Cardiac fibroblast (primary cell): ENCODE data around the gene SYP.

ENCODE experiments used
- DNase-seq, 2 donors: peaks; one replicate each; pipeline versions ENCODE4 v3.0.0 to v3.0.0-alpha.2; 2010; ENCODE audit warnings: low read depth in 2 of 2
- H3K4me3 ChIP-seq, 2 donors: replicated peaks in 1 of 2; 1 replicate in 1 of 2; 2 replicates in 1 of 2; pipeline ENCODE4 v1.5.1; 2011; ENCODE audit warnings: low read depth in 2 of 2, low read length in 2 of 2, mild to moderate bottlenecking in 2 of 2, moderate library complexity in 1 of 2
- TF ChIP-seq, protein P1 (sequence below): IDR thresholded peaks from one replicate; pipeline ENCODE4 v1.5.1; 2011; ENCODE audit warnings: low read depth, mild to moderate bottlenecking, low read length, inconsistent platforms

SYP gene

DNA sequence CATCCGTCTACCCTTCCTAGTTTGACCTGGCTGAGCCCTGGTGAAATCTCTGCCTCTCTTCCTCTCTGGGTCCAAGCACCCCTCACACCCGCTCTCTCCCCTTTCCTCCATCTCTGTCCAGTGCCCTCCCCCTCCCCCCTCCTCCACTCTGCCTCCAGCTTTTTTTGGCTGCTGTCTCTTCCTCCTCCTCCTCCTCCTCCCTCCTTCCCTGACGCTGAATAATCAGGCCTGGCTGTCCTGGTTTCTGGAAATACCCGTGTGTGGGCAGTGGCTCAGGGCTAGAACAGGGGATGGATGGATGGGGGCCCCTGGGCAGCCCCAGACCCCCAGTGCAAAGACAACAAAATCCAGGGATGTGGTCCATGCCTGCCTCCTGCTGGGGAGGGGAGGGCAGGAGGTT, 4.7 kb upstream of the SYP start:
- no peak for DNase-seq
- H3K4me3 ChIP-seq, result no peak overlapping the region
- TF ChIP-seq, protein P1, sequence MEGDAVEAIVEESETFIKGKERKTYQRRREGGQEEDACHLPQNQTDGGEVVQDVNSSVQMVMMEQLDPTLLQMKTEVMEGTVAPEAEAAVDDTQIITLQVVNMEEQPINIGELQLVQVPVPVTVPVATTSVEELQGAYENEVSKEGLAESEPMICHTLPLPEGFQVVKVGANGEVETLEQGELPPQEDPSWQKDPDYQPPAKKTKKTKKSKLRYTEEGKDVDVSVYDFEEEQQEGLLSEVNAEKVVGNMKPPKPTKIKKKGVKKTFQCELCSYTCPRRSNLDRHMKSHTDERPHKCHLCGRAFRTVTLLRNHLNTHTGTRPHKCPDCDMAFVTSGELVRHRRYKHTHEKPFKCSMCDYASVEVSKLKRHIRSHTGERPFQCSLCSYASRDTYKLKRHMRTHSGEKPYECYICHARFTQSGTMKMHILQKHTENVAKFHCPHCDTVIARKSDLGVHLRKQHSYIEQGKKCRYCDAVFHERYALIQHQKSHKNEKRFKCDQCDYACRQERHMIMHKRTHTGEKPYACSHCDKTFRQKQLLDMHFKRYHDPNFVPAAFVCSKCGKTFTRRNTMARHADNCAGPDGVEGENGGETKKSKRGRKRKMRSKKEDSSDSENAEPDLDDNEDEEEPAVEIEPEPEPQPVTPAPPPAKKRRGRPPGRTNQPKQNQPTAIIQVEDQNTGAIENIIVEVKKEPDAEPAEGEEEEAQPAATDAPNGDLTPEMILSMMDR, result no peak

DNA sequence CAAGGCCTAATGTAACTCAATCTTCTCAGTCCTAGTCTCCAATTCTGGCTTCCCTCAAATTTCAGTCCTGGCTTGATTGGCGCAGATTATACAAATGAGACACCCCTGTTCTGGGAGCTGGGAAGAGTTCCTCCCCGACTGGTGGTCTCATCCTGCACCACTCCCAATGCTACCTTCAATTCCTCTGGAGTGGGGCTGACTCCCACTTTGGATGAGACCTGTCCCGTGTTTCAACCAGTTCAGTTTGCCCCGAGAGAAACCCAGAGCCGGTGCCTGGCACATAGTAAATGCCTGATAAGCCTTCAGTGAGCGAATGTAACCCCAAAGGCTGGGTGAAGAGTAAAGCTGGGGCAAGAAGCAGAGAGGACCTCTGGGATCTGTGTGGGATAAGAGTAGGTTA, 4.0 kb upstream of the SYP start:
- TF ChIP-seq, protein P1, result no peak
- no peak for DNase-seq

DNA sequence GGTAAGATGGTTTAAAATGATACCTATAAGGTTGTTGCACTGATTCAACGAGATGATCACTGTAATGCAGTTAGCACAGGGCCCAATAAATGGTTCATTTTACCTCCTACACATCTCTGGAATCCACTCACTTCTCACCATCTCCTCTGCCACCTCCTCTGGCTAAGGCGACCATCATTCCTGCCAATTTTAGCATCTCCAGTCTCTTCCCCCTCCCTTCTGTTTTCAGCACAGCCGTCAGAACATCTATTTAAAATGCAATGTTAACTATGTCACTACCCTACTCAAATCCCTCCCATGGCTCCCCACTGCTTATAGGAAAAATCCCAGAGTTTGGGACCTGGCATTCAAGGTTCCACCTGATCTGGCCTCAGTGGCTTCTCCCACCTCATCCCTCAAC, 3.5 kb upstream of the SYP start:
- no peak overlapping the region for H3K4me3 ChIP-seq
- no peak for DNase-seq
- TF ChIP-seq, protein P1, result no peak

More for the DNA sequence above, 4.0 kb upstream of the SYP start:
- H3K4me3 ChIP-seq, result no peak overlapping the region

DNA sequence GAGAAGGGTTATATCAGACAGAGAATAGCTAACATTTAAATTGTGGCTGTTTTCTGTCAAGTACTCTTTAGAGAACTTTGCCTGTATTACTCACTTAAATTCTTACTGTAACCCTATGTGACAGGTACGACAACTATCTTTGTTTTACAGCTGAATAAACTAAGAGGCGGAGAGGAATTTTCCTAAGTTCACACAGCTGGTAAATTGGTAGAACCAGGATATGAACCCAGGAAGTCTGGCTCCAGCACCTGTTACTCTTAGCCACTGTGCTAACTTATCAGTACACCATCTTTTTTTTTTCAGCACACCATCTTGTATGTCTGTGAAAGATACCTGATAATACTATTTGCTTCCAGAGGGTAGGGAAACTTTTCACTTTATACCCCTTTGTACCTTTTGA, 2.0 kb upstream of the SYP start:
- H3K4me3 ChIP-seq, result no peak overlapping the region
- DNase-seq, result no peak
- TF ChIP-seq, protein P1, result no peak

DNA sequence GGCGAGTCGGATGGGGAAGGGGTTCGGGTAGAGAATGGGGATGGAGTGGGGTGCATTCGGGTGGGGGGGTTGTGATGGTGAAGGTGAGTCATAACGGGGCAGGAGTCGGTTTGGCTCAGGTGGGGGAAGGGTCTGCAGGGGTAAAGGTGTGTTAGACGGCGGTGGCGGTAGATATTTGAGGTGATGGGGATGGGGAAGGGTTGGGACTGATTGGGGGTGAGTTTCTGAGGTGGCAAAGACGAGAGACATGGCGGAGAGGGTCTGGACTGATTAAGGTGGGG, 738 bp downstream of the SYP start:
- DNase-seq, result no peak
- TF ChIP-seq, protein P1, result no peak
- no peak overlapping the region for H3K4me3 ChIP-seq

DNA sequence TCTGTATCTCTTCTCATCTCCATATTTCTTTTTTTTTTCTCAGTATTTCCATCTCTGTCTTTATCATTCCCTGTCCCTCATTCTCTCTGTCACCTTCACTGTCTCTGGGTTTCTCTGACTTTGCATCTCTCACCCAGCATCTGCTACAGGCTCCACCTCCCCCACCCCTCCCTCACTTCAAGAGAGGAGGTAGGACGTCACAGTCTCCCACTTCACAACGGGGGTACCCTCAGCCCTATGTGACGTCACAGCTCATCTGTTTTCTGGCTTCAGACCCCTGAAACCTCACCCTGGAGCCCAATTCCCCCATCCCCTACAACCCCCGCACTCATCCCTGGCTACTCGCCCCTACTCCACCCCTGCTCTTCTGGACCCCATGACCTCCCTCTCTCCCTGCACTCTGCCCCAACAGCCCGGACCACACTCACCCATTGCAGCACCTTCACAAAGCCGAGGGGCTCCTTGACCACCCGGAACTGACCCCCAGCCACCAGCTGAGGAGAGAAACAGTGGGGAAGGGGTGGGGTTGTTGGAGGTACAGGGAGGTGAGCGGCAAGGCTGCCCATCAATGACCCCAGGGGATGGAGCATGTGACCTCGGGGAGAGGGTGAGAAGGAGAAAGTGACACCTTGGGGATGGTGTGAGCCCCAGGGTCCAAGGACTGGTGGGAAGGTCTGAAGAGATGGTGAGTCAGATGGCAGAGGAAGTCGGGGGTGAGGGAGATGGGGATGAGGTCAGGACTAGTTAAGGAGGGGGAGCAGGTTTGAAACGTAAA, 1.3 kb downstream of the SYP start:
- H3K4me3 ChIP-seq, result no peak overlapping the region
- DNase-seq, result no peak

More for the DNA sequence above, 1.3 kb downstream of the SYP start:
- TF ChIP-seq, protein P1, result no peak
